HG03571 (cell line): Measurements from ENCODE around the gene HOXC9.

Experiments
- ATAC-seq: cut with Tn5 transposase; IDR thresholded peaks from one replicate; pipeline ENCODE4 v1.9.1; 2021; ENCODE audit not compliant: unreplicated experiment

HOXC9 gene

GRCh38 chr12:54000116-54001114, at the start of gene HOXC9:
HOXC9 (plus strand) TSS chr12:54000161; CDS start chr12:54000189, 28 bp downstream.
- no peak for ATAC-seq

DNA sequence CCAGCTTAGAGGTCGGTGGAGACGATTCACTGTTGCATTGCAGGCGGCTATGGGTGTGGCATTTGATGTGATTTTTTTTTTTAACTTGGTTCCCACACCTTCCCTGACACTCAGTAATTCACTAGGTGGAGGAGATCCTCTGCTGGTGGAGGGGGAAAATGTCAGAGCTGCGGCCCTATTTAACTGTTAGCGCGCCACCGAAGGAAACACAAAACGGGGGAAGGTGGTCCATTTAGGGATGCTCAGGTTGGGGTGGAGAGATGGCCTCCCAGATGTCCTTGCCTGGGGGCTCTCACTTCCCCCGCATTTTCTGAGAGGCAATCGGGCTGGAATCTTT, 49.6 kb upstream of the HOXC9 start:
- ATAC-seq = no peak

- ATAC-seq = no peak
These were observed 49.0 kb upstream of the HOXC9 start for GRCh38 chr12:53950789-53951576.

GRCh38 chr12:53951577-53952334, 48.2 kb upstream of the HOXC9 start:
- ATAC-seq = no peak

- ATAC-seq = no peak
These were observed 47.6 kb upstream of the HOXC9 start for GRCh38 chr12:53952335-53952694.

DNA sequence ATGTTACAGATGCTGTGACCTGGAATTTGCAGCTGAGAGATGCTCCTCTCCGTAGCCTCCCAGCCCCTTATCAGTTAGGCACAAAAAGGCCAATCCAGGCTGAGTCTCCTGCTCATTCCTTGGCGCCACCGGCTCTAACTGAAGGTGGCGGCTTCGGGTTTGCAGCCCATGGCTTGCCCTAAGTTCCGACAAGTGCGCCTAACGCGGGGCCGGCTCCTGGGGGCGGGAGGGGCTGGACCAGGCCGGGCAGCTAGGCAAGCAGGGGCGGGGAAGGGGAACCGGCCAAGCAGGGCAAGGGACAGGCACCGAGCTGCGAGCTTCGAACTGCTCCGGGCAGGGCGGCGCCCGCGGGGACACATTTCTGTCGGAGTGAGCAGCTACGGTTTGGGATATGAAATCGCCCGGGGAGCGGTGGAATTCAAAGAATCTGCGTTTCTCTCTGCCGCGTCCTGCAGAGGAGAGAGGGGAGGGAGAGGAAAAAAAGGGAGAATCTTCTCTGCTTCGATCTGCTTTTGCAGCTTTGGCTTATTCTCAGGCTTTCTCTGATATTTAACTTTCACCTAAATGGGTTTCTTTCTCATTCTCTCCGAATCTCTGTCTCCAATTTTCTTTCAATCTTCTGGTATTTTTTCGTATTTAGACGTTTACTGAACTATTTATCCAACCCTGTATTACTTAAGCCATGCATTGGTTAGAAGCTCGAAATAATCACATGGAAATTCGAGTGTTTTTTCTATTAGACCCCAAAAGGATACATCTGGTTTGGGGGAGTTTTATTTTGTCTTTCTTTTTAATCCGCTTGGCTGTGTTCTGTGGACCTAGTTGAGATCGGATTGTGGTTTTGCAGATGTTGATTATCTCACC, 46.9 kb upstream of the HOXC9 start:
- no peak for ATAC-seq

- no peak for ATAC-seq
These were observed 45.9 kb upstream of the HOXC9 start for GRCh38 chr12:53953831-53954693.

GRCh38 chr12:53954694-53955035, 45.3 kb upstream of the HOXC9 start, which contains the start of gene HOXC12:
HOXC12 (plus strand) TSS chr12:53954903; CDS start chr12:53954930, 27 bp downstream.
- ATAC-seq = no peak

DNA sequence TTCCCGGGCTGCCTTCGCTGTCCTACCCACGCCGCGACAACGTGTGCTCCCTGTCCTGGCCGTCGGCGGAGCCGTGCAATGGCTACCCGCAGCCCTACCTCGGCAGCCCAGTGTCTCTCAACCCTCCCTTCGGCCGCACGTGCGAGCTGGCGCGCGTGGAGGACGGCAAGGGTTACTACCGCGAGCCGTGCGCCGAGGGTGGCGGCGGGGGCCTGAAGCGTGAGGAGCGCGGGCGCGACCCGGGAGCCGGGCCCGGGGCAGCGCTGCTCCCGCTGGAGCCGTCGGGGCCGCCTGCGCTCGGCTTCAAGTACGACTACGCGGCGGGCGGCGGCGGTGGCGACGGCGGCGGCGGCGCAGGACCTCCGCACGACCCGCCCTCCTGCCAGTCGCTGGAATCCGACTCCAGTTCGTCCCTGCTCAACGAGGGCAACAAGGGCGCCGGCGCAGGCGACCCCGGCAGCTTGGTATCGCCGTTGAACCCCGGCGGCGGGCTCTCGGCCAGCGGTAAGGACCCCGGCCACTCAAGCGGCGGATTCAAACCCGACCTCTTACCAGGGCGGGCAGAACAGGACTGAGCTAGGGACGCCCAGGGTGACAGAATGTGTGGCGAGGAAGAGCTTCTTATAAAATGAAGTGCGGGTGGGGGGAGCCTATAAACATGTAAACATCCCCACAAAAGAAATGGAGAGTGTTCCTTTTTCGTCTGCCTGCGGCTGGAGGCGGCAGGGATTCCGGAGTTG, 44.8 kb upstream of the HOXC9 start:
- ATAC-seq = no peak

DNA sequence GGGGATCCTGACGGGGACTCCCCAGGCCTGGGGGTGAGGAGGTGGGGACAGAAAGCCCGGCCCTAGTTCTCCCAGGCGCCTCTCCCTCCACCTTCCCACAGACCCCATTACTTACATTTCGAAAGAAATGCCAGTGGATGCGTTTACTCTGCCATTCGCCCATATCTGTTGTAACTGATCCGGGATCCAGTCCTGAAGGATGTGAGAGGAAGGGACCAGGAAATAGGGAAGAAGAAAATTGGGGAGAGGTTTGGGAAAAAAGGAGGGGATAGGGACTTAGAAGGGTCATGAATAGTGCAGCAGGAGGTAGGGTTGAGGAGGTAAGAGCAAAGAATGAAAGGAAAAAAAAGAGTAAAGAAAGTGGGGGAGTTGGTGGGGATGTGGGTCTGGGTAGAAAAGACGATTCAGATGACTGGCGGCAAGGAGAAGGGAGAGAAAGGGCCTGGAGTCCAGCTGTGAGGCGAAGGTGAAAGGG, 44.1 kb upstream of the HOXC9 start:
- no peak for ATAC-seq

- ATAC-seq = no peak
These were observed 43.6 kb upstream of the HOXC9 start for GRCh38 chr12:53956251-53956887.

DNA sequence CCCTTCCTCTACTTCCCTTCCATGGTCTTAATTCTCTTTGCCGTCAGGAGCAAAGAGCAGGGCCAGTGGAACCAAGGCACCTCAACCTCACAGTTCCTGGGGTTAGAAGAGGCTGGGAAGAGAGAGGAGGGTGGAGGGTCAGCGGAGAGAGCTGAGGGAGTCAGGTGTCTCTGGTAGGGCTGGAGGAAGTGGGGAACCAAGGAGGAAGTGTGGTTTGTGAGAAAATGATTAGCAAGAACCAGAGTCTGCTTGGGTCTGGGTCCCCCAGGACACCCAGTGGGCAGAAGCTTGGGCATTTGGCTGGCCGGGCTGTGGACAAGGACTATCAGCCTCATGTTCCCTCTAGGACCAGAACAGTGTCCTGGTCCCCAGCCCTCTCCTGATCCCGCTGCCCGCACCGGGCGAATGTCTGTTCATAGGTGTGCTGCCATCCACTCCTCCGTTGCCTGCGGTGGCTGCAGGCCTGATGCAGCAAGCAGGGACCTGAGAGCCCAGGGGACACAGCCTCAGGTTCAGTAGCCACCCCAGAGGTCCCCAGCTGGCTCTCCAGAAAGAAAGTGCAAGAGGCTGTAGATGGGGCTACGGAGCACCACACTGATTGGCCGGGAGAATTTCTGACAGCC, 42.9 kb upstream of the HOXC9 start:
- ATAC-seq = no peak

DNA sequence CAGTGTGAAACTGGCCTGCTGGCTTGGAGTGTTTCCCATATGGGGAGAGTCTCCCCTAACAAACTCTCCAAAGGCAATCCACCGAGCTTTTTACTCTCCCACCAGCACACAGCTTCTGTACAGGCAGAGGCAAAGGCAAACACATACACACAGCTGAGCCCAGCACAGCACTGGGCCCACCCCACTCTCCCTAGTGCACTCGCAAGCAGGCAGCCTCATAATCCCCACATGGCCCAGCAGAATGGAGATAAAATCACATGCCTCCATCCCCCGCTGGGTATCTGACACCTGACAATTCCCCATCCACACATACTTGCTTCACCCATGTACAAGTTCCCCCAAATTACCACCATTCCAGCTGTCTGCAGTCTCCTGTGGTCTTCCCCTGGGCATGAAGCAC, 41.8 kb upstream of the HOXC9 start:
- no peak for ATAC-seq

GRCh38 chr12:53959314-53959713, 40.6 kb upstream of the HOXC9 start:
- no peak for ATAC-seq

GRCh38 chr12:53960187-53961024, 39.6 kb upstream of the HOXC9 start:
- ATAC-seq = no peak

GRCh38 chr12:53961025-53961761, 38.8 kb upstream of the HOXC9 start:
- no peak for ATAC-seq
